CMK (cell line): Measurements from ENCODE around the gene PPP1R26.
"Not testable (repeated sequence)": the region's sequence is repeated elsewhere in the genome, so short reads cannot be mapped to it uniquely, and the experiment has no call there.

Experiments
- DNase-seq: peaks from one replicate; pipeline ENCODE4 v3.0.0-alpha.2; 2010; ENCODE audit warnings: low read depth

PPP1R26 gene, protein sequence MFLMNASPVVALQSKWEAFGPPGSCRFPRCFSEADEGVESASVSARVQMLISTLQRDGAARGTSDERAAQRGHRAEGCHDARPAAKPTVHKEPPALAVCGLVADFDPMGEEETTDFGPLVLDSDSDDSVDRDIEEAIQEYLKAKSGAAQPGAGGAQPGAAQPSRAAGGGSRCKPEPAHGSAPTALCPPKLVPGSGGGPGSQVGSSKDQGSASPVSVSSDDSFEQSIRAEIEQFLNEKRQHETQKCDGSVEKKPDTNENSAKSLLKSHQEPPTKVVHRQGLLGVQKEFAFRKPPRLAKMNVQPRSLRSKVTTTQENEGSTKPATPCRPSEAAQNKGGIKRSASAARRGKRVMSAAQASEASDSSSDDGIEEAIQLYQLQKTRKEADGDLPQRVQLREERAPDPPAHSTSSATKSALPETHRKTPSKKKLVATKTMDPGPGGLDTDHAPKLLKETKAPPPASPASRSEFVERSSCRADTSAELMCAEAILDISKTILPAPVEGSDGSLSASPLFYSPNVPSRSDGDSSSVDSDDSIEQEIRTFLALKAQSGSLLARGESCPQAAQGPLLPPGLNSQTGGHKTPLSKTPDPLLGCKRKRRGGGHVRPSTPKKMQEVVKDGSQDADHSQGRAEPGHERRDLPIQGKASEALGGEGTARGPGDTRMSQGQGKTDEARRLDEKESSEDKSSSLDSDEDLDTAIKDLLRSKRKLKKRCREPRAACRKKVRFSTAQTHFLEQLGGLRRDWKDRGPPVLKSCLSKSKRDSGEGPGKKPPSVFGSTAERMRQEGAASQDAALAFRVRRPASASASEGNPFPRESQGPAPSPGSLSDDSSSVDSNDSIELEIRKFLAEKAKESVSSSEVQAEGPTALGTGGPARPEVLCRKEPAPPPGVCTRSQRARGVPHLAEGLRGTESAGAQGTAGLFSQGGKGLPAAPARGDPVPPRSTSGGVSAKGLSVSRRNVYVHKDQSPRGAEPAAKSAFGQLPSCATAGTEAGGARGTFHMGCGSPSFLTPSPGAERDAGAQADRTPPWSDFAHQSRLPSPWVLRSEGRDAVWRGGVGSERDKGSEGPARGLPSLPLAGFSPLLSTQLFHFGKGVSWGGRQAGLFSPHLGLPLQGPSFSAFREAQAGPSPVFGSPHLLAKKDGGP (N-terminal part only)

DNA sequence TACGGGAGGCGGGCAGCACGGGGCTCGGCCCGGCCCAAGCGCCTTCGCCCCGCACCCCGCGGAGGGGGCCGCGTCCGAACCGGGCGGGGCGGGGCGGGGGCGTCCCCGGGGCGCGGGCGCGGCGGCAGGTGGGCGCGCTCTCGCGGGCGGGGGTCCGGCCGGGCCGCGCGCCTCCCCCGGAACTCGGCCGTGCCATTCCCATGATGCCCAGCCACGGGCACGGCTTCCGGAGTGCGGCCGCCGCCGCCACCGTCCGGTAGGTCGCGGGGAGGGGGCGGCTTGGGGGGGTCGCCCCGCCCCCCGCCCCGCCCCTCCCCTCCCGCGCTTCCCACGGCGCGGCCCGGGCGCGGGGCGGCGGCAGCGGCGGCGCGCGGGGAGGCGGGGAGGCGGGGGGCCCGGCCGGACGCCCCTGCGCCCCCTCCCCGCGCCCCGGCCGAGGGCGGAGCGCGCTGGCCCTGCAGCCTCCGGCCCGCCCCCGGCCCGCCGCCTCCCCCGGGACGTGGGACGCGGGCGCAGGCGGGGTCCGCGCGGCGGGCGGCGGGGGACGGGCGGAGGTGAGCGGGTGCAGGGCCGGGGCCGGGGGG is at the start of gene PPP1R26:
Gene PPP1R26, plus strand, starts transcription at position 314 of the 584 bp plus-strand sequence. CDS start 4,729 bp downstream, outside the sequence.
- DNase-seq: no peak

DNA sequence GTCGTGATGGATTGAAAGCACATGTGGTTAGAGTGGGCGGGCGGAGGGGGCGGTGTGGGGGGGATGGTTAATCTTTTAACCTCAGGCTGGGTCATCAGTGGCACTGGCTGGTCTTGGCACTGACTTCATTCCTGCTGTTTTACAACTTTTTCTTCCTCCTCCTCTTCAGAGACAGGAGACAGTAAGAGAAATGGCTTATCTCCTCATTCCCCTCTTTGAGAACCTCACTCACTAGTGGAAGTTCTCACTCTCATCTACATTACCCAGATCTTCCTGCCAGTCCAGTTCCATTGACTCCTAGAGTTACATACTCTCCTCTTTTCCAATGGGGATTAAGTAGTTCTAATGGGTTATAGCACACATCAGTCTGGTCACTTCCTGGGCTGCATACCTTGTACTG is 42.3 kb upstream of the PPP1R26 start:
- DNase-seq: no peak

DNA sequence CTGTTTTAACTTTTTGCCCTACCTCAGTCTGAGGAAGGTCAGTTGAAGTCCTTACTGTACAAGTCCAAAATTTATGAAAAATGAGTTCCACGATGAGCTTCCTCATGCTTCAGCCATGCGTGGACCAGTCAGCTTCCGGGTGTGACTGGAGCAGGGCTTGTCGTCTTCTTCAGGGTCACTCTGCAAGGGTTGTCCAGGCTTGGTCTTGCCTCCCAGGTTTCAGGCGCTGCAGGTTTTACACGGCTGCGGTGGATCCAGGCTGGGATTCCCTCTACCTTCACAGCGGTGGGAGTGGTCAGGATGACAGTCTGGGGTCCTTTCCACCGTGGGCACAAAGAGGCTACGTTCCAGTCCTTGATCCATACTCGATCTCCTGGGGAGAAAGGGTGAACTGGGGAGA is 41.9 kb upstream of the PPP1R26 start:
- DNase-seq: not testable (repeated sequence)

DNA sequence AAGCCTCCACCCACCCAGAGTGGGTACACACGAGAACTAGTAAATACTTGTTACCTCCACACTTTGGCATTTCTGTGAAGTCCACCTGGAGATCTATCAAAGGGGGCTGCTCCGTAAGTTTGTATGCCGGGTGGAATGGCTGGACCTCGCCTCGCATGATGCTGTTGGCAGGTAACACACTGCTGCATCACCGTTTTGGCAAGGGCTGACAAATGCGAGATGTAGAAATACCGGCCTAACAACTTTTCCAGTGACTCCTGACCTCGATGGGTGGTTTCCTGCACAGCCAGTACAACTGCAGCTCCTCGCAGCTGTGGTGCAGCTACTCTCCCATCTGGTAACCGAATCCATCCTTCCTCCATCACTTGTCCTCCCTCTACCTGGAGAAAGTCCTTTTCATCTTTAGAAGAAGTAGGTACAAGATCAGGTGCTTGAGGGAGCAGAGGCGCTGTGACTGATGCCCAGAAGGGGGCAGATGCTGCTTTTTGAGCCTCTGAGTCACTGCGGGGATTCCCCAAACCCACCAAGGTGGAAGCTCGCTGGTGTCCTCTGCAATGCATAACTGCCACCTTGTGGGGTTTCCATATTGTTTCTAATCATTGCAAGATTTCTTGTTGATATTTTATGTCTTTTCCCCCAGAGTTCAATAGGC is 40.9 kb upstream of the PPP1R26 start:
- not testable (repeated sequence) for DNase-seq

DNA sequence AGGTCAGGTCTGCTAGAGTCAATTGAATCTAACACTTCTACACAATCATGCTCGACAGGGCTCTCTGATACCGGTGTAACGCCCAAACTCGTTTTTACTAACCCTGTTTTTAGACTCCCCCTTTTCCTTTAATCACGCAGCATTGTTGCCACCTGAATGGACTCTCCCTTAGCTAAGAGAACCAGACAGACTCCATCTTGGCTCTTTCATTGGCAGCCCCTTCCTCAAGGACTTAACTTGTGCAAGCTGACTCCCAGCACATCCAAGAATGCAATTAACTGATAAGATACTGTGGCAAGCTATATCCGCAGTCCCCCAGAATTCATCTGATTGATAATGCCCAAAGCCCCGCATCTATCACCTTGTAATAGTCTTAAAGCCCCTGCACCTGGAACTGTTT is 40.1 kb upstream of the PPP1R26 start:
- DNase-seq: not testable (repeated sequence)

DNA sequence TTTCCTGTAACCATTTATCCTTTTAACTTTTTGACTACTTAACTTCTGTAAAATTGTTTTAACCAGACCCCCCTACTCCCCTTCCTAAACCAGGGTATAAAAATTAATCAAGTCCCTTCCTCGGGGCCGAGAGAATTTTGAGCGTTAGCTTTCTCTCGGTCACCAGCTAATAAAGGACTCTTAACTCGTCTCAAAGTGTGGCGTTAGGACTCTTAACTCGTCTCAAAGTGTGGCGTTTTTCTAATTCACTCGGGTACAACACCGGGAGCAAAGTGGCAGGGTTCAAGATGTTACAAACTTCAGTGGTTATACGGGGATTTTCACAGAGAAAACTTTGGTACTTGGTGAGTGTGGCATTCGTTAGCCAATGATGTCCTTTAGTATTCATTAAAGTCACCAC is 39.7 kb upstream of the PPP1R26 start:
- DNase-seq: no peak

DNA sequence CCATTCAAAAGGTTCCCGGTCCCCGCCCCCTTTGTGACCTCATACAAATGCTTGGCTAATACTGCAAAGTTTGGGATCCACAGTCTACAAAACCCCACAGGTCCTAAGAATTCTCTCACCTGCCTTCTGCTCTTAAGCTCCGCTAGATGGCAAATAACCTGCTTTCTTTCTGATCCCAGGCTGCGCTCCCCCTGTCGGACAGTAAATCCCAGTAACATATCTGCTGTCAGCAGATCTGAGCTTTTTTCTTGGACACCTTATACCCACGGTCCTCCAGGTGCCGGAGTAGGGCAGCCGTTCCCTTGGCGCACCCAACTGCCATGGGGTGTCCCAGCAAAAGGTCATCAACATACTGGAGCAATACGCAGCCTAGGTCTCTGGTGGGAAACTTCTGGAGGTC is 39.0 kb upstream of the PPP1R26 start:
- DNase-seq: no peak

DNA sequence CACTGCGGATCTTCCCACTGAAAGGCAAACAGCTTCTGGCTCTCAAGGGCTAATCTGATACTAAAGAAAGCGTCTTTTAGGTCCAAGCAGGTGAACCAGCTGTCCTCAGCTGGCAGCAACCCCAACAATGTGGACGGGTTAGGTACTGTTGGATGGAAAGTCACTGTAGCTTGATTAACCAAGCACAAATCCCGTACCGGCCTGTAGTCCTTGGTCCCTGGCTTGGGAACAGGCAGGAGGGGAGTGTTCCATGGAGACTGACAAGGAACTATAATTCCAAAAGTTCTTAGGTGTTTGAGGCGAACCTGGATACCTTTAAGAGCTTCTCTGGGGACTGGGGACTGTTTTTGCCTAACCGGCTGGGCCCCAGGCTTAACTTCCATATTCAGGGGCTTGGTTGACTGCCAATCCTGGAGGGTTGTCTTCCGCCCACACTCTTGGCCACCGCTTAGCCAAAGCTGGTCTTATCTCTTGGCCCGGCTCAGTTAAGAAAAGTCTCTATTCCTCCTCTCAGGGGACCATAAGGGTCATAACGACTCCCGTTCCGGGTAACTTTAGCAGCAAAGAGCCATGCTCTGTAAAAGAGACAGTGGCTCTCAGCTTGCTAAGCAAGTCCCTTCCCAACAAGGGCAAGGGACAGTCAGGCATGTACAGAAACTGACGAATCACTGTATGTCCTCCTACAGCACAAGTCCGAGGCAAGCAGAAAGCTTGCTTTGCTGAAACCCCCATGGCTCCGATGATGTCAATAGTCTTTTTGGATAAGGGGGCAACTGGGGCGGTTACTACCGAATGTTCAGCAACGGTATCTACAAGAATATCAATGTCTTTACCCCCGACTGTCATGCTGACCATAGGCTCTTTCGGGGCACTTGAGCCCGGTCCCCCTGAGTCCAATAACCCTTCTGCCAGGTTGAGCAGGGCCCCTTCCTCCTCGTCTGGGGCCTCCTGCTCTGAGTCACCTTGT is 38.2 kb upstream of the PPP1R26 start:
- DNase-seq: peak; percentile 61

DNA sequence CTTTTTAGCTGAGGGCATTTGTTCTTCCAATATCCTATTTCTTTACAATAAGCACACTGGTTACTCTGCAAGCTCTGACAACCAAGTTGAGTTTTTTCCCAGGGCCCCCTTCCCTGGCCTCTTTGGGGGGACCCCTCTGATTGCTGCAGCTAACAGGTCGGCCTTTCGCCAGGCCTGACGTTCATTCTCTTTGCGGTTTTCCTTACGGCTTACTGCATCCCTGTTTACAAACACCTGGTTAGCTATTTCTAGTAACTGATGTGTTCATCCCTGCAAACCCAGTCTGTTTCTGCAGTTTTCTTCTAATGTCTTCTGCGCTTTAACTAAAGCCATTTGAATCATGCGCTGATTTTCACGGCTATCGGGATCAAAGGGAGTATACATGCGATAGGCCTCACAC is 37.5 kb upstream of the PPP1R26 start:
- no peak for DNase-seq

DNA sequence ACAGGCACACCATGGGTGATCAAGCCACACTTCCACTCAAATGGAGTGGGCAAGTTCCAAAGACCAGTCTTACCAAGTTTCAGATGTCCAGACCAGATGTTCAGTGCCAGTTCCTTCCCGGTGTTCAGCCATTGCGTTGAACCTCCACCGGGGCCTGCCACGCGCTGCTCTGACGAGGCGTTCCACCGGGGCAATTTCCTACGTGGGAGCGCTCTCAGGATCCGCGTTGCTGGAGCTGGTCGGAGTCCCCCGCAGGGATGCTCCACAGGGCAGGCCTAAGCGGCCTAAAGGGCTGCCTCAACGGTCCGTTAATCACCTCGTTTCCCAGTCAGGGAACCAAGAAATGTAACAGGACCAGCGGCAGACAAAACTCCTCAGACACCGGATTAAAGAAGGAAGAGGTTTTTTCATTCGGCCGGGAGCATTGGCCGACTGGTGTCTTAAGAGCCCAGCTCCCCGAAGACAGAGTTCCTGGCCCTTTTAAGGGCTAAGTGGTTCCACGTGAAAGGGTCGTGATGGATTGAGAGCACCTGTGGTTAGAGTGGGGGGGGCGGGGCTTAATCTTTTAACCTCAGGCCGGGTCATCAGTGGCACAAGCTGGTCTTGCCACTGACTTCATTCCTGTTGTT is 35.7 kb upstream of the PPP1R26 start:
- DNase-seq: no peak

DNA sequence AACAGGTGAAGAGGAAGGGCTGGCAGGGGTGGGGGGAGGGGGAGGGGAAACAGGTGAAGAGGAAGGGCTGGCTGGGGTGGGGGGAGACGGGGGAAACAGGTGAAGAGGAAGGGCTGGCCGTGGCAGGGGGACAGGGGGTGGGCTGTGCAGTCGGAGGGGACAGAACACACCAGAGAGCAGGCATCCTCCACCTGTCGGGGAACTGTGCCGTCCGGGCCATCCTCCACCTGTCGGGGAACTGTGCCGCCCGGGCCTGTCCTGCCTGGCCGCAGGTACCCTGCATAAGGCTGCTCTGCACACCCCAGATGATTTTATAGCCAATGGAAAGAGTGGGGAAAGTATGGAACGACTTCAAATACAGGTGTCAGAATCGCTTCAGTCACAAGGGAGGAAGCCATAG is 32.5 kb upstream of the PPP1R26 start:
- no peak for DNase-seq

DNA sequence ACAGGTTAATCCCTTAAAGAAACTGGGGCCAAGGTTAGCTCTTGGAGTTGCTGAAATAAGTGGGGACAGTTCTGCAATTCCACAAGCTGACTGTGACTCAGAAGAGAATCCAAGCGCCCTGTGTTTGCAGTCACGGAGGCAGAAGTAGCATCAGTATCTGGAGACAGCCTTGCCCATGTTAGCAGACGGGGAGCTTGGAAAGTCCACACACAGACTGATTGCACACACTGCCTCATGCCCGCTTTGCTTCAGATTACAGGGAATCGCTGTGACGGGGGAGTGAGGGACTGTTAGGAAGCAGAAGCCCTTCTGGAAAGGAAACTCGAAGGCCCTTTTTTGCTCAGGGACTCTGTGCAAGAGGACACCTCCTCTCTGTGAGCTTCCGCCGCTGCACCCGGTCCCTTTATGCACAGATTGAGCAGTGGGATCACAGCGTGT is 30.9 kb upstream of the PPP1R26 start:
- DNase-seq: no peak

DNA sequence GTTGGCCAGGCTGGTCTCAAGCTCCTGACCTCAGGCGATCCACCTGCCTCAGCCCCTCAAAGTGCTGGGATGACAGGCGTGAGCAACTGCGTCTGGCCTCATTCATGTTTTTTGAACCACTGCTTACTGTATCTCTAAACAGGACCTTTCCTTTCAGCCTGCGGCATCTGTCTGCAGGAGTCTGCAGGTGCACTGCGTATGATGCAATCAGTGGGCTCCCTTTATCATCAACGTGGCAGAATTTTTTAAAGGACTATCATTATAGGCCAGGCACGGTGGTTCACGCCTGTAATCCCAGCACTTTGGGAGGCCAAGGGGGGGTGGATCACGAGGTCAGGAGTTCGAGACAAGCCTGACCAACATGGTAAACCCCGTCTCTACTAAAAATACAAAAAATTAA is 30.1 kb upstream of the PPP1R26 start:
- DNase-seq: not testable (repeated sequence)

DNA sequence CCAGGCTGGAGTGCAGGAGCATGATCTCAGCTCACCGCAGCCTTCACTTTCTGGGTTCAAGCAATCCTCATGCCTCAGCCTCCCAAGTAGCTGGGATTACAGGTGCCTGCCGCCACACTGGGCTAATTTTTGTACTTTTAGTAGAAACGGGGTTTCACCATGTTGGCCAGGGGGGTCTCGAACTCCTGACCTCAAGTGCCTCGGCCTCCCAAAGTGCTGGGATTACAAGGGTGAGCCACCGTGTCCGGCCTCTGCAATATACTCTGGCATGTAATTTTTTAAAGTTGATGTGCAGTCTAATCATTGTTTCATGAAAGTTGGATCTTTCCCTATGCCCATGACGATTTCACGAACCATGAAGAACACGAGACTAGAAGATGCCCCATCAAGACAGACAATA is 28.6 kb upstream of the PPP1R26 start:
- no peak for DNase-seq

DNA sequence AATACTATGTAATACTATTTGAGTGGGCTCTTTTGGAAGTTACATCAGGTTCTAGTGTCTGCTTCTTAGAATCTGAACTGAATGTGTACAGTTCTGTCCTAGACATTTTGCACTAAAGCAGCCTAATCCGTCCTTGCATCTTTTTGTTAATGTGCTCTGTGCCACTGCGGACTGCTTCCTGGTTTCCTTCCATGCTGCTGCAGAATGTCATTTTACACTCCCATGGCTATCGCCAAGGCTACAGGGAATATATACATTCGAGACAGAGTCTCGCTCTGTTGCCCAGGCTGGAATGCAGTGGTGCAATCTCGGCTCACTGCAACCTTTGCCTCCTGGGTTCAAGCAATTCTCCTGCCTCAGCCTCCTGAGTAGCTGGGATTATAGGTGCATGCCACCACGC is 27.7 kb upstream of the PPP1R26 start:
- not testable (repeated sequence) for DNase-seq

DNA sequence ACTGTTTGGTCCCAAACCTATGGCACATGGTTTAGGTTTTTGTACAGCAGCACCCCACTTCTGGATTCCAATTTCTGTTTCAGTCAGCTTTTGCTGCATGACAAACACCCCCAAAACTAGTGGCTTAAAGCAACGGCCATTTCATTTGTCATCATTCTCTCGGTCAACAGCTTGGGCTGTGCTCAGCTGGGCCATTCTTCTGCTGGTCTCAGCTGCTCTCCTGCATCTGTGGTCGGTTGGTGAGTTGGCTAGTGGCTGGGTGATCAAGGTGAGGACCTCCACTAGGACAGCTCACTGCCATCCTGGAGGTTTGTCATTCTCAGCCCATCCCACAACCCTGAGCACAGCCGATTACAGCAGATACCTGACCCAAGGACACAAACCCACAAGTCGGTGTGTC is 24.8 kb upstream of the PPP1R26 start:
- no peak for DNase-seq

DNA sequence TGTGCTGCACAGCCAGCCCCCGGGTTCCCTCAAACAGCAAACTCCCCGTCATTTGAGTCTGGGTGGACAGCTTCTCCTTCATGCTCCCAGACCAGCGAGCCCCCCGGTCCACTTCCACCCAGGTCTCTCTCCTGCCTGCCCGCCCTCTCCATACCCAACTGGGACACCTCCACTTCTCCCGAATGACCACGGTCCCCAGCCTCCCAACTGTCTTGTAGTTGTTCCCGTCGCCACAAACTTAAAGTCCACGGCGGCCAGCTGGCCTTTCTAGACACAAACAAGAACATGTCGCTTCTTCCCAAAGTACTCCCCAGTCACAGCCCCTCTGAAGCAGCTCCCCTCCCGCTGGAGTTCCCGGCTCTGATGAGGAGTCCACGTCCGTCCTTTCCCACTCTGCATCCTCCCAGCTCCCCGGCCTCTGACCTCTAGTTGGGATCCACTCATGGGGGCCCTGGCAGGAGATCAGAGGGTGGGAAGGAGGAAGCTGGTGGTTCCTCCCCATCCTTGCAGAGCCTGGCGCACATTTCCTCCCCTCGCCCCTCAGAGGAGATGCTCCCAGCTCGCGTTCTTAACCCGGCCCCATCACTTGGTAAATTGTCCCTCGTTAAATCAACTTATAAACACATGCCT is 24.1 kb upstream of the PPP1R26 start:
- no peak for DNase-seq

DNA sequence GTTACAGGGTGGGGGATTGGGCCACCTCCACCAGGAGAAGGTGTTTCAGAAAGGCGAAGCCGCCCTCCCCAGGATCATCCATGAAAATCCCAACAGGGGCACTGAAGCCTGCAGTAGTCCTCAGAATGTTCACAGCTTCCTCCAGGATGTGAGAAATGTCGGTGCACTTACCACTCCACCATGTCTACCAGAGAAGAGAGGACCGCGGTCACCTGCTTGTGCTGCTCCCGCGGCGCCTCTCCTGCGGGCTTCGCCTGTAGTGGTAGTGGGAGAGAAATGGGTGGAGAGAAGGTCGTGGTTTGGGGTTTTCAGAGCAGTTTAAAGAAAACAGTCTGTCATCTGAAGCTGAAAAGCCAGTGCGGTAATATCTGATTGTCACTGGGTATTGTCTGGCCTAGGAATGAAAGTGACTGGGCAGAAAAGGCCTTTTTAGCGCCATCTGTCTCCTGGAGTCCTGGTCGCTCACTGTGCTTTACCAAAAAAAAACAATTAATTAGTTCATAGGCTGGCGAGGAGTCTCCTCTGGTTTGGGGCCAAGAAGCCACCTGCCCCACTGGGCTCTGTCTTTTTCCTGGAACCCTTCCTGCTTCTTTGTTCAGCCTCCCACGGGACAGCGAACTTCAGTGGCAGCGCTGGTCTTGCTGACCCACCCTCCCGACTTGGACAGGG is 23.0 kb upstream of the PPP1R26 start:
- DNase-seq: no peak

DNA sequence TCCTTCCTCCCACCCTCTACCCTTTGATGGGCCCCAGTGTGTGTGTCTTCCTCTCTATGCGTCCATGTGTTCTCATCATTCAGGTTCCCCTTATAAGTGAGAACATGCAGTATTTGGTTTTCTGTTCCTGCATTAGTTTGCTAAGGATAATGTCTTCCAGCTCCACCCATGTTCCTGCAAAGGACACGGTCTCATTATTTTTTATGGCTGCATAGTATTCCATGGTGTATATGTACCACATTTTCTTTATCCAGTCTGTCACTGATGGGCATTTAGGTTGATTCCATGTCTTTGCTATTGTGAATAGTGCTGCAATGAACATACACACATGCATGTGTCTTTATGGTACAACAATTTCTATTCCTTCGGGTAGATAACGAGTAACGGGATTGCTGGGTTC is 21.1 kb upstream of the PPP1R26 start:
- DNase-seq: not testable (repeated sequence)
